NCI-H2227 (cell line): ENCODE data around the gene ZEB1.
"Not testable (repeated sequence)": the region's sequence is repeated elsewhere in the genome, so short reads cannot be mapped to it uniquely, and the experiment has no call there.

ENCODE experiments used
- DNase-seq: peaks from one replicate; lab custom pipeline; 2025; ENCODE audit not compliant: unreplicated experiment; lab: John Stamatoyannopoulos, UW

The ZEB1 gene

GRCh38 chr10:31363696-31364095 is 44.7 kb downstream of the ZEB1 start:
- DNase-seq = not testable (repeated sequence)

- not testable (repeated sequence) for DNase-seq
These were observed 45.2 kb downstream of the ZEB1 start for GRCh38 chr10:31364238-31364637.

GRCh38 chr10:31366703-31367102 is 47.7 kb downstream of the ZEB1 start:
- DNase-seq = no peak

GRCh38 chr10:31368724-31369123 is 49.7 kb downstream of the ZEB1 start:
- no peak for DNase-seq

- DNase-seq = no peak
These were observed 53.4 kb downstream of the ZEB1 start for GRCh38 chr10:31372439-31372838.

GRCh38 chr10:31374146-31374696 is 55.2 kb downstream of the ZEB1 start:
- DNase-seq = no peak

- DNase-seq = no peak
These were observed 62.2 kb downstream of the ZEB1 start for GRCh38 chr10:31381171-31381570.

- no peak for DNase-seq
These were observed 62.8 kb downstream of the ZEB1 start for GRCh38 chr10:31381766-31382316.

GRCh38 chr10:31383810-31384588 is 65.0 kb downstream of the ZEB1 start:
- no peak for DNase-seq

- DNase-seq = no peak
These were observed 65.6 kb downstream of the ZEB1 start for GRCh38 chr10:31384589-31384949.

- no peak for DNase-seq
These were observed 71.8 kb downstream of the ZEB1 start for GRCh38 chr10:31390804-31391203.

GRCh38 chr10:31393844-31394243 is 74.8 kb downstream of the ZEB1 start:
- no peak for DNase-seq

- DNase-seq = no peak
These were observed 76.7 kb downstream of the ZEB1 start for GRCh38 chr10:31395695-31396094.

- no peak for DNase-seq
These were observed 77.4 kb downstream of the ZEB1 start for GRCh38 chr10:31396376-31396775.

- no peak for DNase-seq
These were observed 78.8 kb downstream of the ZEB1 start for GRCh38 chr10:31397852-31398251.

GRCh38 chr10:31399171-31399570 is 80.2 kb downstream of the ZEB1 start:
- DNase-seq = no peak

- no peak for DNase-seq
These were observed 80.6 kb downstream of the ZEB1 start for GRCh38 chr10:31399631-31400030.

- no peak for DNase-seq
These were observed 82.3 kb downstream of the ZEB1 start for GRCh38 chr10:31401287-31401686.

GRCh38 chr10:31404640-31405039 is 85.6 kb downstream of the ZEB1 start:
- no peak for DNase-seq

- DNase-seq = not testable (repeated sequence)
These were observed 86.8 kb downstream of the ZEB1 start for GRCh38 chr10:31405829-31406228.

- DNase-seq = not testable (repeated sequence)
These were observed 93.4 kb downstream of the ZEB1 start for GRCh38 chr10:31412397-31412796.

GRCh38 chr10:31413325-31413724 is 94.3 kb downstream of the ZEB1 start:
- DNase-seq = no peak

- DNase-seq = no peak
These were observed 99.5 kb downstream of the ZEB1 start for GRCh38 chr10:31418481-31418880.
